Thyroid gland (tissue), 4 donors: ENCODE measurements around the gene TEX13B.

Experiments used
- POLR2A ChIP-seq, 2 donors: fragments of 450-650 bp; IDR thresholded peaks; one replicate each; pipeline ENCODE4 v1.6.1; 2017; ENCODE audit warnings: antibody characterized with exemption in 2 of 2, mild to moderate bottlenecking in 2 of 2, moderate library complexity in 1 of 2
- TF ChIP-seq, protein P1 (sequence below), 6 experiments: fragments of 200-600 bp in 3 of 6; fragments of 450-650 bp in 3 of 6; sonication (generic) in 3 of 6; IDR thresholded peaks; one replicate each; pipeline ENCODE4 v1.5.1; 2016 to 2019; ENCODE audit warnings: antibody characterized with exemption in 6 of 6, mild to moderate bottlenecking in 2 of 6, inconsistent platforms in 1 of 6, moderate library complexity in 1 of 6

DNA sequence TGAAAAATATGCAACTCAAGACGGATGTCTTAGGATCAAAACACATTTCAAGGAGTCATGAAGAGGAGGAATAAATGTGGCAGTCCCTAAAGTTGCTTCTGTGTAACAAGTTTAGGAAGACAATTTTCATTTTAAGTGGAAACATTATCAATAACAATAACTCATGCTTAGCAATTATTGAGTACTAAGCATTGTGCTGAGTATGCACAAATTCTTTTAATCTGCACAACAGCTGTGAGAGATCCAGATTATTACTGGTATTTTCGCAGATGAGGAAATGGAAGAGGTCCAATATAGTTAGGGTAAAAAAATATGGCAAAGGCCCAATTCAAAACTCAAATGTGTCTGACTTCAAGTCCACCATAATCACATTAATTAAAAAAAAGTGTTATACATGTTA is 2.9 kb upstream of the TEX13B start:
- TF ChIP-seq, protein P1, sequence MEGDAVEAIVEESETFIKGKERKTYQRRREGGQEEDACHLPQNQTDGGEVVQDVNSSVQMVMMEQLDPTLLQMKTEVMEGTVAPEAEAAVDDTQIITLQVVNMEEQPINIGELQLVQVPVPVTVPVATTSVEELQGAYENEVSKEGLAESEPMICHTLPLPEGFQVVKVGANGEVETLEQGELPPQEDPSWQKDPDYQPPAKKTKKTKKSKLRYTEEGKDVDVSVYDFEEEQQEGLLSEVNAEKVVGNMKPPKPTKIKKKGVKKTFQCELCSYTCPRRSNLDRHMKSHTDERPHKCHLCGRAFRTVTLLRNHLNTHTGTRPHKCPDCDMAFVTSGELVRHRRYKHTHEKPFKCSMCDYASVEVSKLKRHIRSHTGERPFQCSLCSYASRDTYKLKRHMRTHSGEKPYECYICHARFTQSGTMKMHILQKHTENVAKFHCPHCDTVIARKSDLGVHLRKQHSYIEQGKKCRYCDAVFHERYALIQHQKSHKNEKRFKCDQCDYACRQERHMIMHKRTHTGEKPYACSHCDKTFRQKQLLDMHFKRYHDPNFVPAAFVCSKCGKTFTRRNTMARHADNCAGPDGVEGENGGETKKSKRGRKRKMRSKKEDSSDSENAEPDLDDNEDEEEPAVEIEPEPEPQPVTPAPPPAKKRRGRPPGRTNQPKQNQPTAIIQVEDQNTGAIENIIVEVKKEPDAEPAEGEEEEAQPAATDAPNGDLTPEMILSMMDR (IDR thresholded peaks at IDR 0.05): no peak
- TF ChIP-seq POLR2A (IDR thresholded peaks at IDR 0.05): no peak
